MM.1S (cell line): ENCODE measurements around the gene CYYR1.

Experiments
- DNase-seq: peaks from one replicate; pipeline ENCODE4 v3.0.0-alpha.2; 2015
- H2AFZ ChIP-seq: fragments of 300-600 bp; sonication (generic); 2 replicates; pipeline ENCODE4 v1.6.0; 2016; ENCODE audit warnings: antibody characterized with exemption, low read length
- H3F3A ChIP-seq: fragments of 300-600 bp; sonication (generic); 2 replicates; pipeline ENCODE4 v1.6.1; 2016; ENCODE audit warnings: mild to moderate bottlenecking, antibody characterized with exemption, low read length, moderate library complexity, mixed read lengths; ENCODE audit not compliant: insufficient read depth
- H3K27ac ChIP-seq: fragments of 300-600 bp; sonication (generic); 2 replicates; pipeline ENCODE4 v1.5.1; 2016; ENCODE audit warnings: mild to moderate bottlenecking, low read length
- H3K27me3 ChIP-seq: fragments of 300-600 bp; sonication (generic); replicated peaks from 2 replicates; pipeline ENCODE4 v1.6.0; 2016; ENCODE audit warnings: low read length; ENCODE audit not compliant: insufficient read depth
- H3K36me3 ChIP-seq: fragments of 300-600 bp; sonication (generic); replicated peaks from 2 replicates; pipeline ENCODE4 v1.6.1; 2016; ENCODE audit warnings: mild to moderate bottlenecking, low read length, mixed read lengths; ENCODE audit not compliant: insufficient read depth
- H3K4me1 ChIP-seq: fragments of 300-600 bp; sonication (generic); 2 replicates; pipeline ENCODE4 v1.6.1; 2016; ENCODE audit warnings: low read length, mixed read lengths
- H3K4me2 ChIP-seq: fragments of 300-600 bp; sonication (generic); 2 replicates; pipeline ENCODE4 v1.6.0; 2016; ENCODE audit warnings: low read depth, low read length
- H3K4me3 ChIP-seq: fragments of 300-600 bp; sonication (generic); 2 replicates; pipeline ENCODE4 v1.5.1; 2016; ENCODE audit warnings: low read length, mixed read lengths
- H3K79me2 ChIP-seq: fragments of 300-600 bp; sonication (generic); 2 replicates; pipeline ENCODE4 v1.6.1; 2016; ENCODE audit warnings: mixed run types, low read length, mixed read lengths
- H3K9ac ChIP-seq: fragments of 300-600 bp; sonication (generic); 2 replicates; pipeline ENCODE4 v1.6.1; 2016; ENCODE audit warnings: low read length, mixed read lengths
- H3K9me2 ChIP-seq: fragments of 300-600 bp; sonication (generic); replicated peaks from 2 replicates; pipeline ENCODE4 v1.6.1; 2016; ENCODE audit warnings: mild to moderate bottlenecking, low read length, mixed read lengths; ENCODE audit not compliant: insufficient read depth
- H3K9me3 ChIP-seq: fragments of 300-600 bp; sonication (generic); replicated peaks from 2 replicates; pipeline ENCODE4 v1.6.1; 2016; ENCODE audit warnings: mild to moderate bottlenecking, low read length, mixed read lengths; ENCODE audit not compliant: insufficient read depth
- H4K20me1 ChIP-seq: fragments of 300-600 bp; sonication (generic); 2 replicates; pipeline ENCODE4 v1.6.1; 2016; ENCODE audit warnings: mild to moderate bottlenecking, low read length, moderate library complexity, mixed read lengths; ENCODE audit not compliant: insufficient read depth
- EZH2 ChIP-seq: fragments of 300-600 bp; sonication (generic); optimal IDR thresholded peaks from 2 replicates; pipeline ENCODE3; 2017; ENCODE audit warnings: low read depth, mild to moderate bottlenecking, antibody characterized with exemption, low read length, mixed read lengths
- EZH2phosphoT487 ChIP-seq: fragments of 300-600 bp; sonication (generic); IDR thresholded peaks from 2 replicates; pipeline ENCODE4 v1.6.1; 2018; ENCODE audit warnings: antibody characterized with exemption, low read length
- TF ChIP-seq, protein P1 (sequence below): fragments of 300-600 bp; sonication (generic); IDR thresholded peaks from 2 replicates; pipeline ENCODE4 v1.5.1; 2016; ENCODE audit warnings: antibody characterized with exemption, low read length, mixed read lengths

Gene CYYR1

DNA sequence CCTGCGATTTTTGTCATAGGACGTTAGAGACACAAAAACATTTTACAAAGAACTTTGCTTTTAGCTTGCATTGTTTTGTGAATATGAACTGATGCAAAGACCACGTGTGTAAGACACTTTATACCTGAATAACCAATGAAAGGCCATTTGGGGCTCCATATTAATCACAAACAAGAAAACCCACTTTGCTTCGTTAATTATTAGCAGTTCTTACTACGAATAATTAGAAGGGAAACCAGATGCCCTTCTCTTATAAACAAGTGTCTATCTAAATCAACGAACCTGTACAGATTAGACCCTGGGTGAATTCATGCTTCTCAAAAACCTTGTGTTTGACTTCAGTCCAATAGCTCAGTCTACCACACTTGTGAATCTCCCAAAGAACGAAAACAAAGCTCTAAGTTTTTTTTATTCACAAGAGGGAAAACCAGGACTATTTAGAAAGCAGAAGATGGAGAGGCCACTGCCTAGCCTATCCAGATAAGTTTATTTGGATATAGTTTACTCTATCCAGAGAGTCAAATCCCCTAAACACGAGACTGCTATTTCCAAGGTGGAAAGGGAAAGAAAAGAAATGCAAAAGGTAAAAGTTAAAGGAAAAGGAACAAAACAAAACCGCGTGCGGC lies 897 bp downstream of the CYYR1 start:
- Histone ChIP-seq H3K27ac (no peak overlapping the region), H3K4me1 (no peaks in the 10 kb centered on the region), H3K9ac (no peak overlapping the region), H3K9me2 (no peaks in the 10 kb centered on the region; the same call in 1 of the 2 replicates), H3K9me3 (no peaks in the 10 kb centered on the region), H4K20me1 (no peaks in the 10 kb centered on the region), H3K36me3 (no peaks in the 10 kb centered on the region), H3K79me2 (no peaks in the 10 kb centered on the region), H3K4me3 (no peak overlapping the region), H3F3A (no peaks in the 10 kb centered on the region), H3K27me3 (no peaks in the 10 kb centered on the region), H2AFZ (no peak overlapping the region), H3K4me2 (no peak overlapping the region)
- DNase-seq: no peak
- TF ChIP-seq EZH2phosphoT487: no peak
- no peak for TF ChIP-seq EZH2
- TF ChIP-seq, protein P1, sequence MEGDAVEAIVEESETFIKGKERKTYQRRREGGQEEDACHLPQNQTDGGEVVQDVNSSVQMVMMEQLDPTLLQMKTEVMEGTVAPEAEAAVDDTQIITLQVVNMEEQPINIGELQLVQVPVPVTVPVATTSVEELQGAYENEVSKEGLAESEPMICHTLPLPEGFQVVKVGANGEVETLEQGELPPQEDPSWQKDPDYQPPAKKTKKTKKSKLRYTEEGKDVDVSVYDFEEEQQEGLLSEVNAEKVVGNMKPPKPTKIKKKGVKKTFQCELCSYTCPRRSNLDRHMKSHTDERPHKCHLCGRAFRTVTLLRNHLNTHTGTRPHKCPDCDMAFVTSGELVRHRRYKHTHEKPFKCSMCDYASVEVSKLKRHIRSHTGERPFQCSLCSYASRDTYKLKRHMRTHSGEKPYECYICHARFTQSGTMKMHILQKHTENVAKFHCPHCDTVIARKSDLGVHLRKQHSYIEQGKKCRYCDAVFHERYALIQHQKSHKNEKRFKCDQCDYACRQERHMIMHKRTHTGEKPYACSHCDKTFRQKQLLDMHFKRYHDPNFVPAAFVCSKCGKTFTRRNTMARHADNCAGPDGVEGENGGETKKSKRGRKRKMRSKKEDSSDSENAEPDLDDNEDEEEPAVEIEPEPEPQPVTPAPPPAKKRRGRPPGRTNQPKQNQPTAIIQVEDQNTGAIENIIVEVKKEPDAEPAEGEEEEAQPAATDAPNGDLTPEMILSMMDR: no peak

DNA sequence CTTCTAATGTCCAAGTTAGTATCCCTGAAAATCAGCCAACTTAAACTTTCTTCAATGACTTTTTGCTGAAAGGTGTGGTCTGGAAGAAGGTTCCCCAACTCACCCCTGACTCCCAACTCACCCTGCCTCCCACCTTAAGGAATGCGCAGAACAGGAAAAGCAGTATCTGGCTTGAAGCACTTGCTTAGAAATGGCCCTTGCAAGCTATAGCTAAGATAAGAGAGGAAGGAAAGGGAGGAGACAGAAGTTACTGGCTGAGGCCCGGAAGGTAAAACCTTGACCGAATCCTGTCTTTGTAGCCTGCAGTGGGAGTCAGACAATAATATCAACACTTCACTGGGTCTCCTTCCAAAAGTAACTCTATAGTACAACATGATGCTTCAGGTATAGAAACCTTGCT lies 2.9 kb downstream of the CYYR1 start:
- Histone ChIP-seq H4K20me1 (no peaks in the 10 kb centered on the region), H3K4me3 (no peak overlapping the region), H3K9me2 (no peaks in the 10 kb centered on the region; the same call in 1 of the 2 replicates), H3F3A (no peaks in the 10 kb centered on the region), H3K4me1 (no peaks in the 10 kb centered on the region), H3K27ac (no peak overlapping the region), H3K9me3 (no peaks in the 10 kb centered on the region), H3K9ac (no peak overlapping the region), H3K79me2 (no peaks in the 10 kb centered on the region), H3K27me3 (no peaks in the 10 kb centered on the region), H3K36me3 (no peaks in the 10 kb centered on the region), H2AFZ (no peak overlapping the region), H3K4me2 (no peak overlapping the region)
- TF ChIP-seq EZH2phosphoT487: no peak
- TF ChIP-seq, protein P1: no peak
- TF ChIP-seq EZH2: no peak
- no peak for DNase-seq

DNA sequence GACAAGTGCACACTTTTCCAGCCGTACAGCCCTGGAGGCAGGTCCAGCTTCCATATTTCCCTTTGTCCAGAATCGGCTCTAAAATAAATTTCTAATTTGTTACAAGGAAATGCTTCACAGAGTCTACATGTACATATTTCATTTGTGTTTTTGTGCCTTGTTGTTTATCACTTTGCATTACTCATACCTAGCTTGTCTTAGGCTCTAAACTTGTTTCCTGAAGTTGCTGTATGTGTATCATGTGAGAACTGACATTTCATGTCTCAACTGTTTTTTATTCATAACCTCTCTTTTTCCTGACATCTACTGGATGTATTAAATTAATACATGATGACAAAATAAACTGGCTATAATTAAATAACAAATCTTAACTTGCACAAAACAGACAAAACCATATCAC lies 7.5 kb downstream of the CYYR1 start:
- H3K9me3 ChIP-seq: no peaks in the 10 kb centered on the region
- no peaks in the 10 kb centered on the region for H3K4me1 ChIP-seq
- H3K27ac ChIP-seq: no peak overlapping the region
- no peak for DNase-seq
- no peak for TF ChIP-seq EZH2phosphoT487
- TF ChIP-seq EZH2: no peak
- TF ChIP-seq, protein P1: no peak
- no peaks in the 10 kb centered on the region for H4K20me1 ChIP-seq
- no peak overlapping the region for H3K4me3 ChIP-seq
- no peak overlapping the region for H3K4me2 ChIP-seq
- H3K27me3 ChIP-seq: no peaks in the 10 kb centered on the region
- H3K9ac ChIP-seq: no peak overlapping the region
- no peaks in the 10 kb centered on the region for H3K9me2 ChIP-seq
- no peak overlapping the region for H2AFZ ChIP-seq
- no peaks in the 10 kb centered on the region for H3K79me2 ChIP-seq
- H3K36me3 ChIP-seq: no peaks in the 10 kb centered on the region
- no peaks in the 10 kb centered on the region for H3F3A ChIP-seq
